GM19452 (cell line): ENCODE measurements around the gene ALDH3B1.
A peak's percentile ranks its signal among the peaks of the same experiment; 100 is the strongest.

Source experiments
- ATAC-seq: cut with Tn5 transposase; IDR thresholded peaks from one replicate; pipeline ENCODE4 v1.9.1; 2021; ENCODE audit not compliant: unreplicated experiment

Gene ALDH3B1

DNA sequence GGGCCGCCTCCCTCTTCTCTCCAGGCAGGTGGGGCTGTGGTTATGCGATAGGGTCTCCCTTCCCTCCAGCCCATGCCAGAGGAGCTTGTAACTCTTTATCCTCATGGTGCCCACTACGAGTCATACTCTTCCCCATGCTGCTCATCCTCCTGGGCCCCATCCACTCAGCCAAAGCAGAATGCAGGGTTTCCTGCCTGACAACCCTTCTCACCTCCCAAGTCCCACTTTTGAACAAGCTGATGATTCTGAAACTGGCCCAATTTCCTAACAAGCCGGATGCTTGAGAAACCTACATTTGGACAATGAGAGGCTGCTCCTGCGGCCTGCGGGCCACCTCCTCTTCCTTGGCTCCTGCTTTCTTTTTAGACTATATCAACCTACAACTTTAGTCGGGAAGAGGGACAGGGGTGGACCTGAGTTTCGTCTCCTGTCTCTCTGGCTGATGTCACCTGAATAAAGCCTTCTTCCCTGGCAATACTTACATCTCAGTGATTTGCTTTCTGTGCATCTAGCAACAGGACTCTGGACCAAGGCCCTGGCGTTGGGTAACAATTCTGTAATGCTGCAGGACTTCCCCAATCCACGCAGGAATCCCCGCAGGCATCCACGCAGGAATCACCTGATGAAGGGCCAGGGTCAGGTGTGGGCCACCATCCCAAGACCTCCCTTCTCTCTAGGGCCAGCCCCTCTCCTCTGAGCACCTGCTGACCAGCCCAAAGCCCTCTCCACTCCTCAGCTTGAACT, 18.8 kb downstream of the ALDH3B1 start:
- ATAC-seq: no peak

GRCh38 chr11:68030318-68031143, 20.4 kb downstream of the ALDH3B1 start, which contains the start of gene NDUFS8:
Gene NDUFS8 (plus strand): TSS chr11:68030681. CDS start chr11:68032152, 1,471 bp downstream.
- peak; percentile 92 for ATAC-seq

- no peak for ATAC-seq
These were observed 21.0 kb downstream of the ALDH3B1 start for GRCh38 chr11:68031144-68031464.

- ATAC-seq: no peak
These were observed 21.9 kb downstream of the ALDH3B1 start for GRCh38 chr11:68032003-68032402.

GRCh38 chr11:68032997-68033707, 23.0 kb downstream of the ALDH3B1 start:
- ATAC-seq: no peak

DNA sequence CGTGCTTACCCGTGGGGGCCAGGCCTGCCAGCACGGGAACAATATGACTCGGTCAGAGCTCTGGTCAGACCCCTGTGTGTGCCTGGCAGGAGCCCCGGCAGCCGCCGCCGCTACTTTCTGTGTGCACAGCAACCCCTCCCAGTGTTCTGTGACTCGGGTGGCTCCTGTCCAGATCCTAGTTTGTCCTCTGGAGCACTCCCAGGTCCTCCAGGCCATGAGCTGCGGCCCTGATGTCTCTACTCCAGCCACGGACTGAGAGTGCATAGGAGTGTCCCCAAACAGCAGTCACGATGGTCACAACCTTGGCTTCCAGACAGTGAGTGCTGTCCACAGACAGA, 23.6 kb downstream of the ALDH3B1 start:
- no peak for ATAC-seq

- no peak for ATAC-seq
These were observed 25.2 kb downstream of the ALDH3B1 start for GRCh38 chr11:68035266-68035876.

DNA sequence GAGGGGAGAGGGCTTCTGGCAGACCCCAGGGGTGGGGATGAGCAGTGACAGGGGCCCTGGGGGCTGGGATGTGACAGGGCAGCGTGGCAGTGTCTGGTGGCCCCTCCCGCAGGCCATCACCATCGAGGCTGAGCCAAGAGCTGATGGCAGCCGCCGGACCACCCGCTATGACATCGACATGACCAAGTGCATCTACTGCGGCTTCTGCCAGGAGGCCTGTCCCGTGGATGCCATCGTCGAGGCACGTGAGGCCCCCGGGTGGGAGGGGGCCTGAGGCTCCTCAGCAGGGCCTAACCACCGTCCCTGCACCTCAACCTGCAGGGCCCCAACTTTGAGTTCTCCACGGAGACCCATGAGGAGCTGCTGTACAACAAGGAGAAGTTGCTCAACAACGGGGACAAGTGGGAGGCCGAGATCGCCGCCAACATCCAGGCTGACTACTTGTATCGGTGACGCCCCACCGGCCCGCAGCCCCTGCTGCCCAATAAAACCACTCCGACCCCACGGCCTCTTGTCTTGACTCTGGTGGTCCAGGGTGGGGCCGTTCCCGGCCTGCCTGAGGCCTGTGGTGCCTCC, 26.1 kb downstream of the ALDH3B1 start:
- ATAC-seq: no peak

GRCh38 chr11:68036717-68037239, 26.7 kb downstream of the ALDH3B1 start:
- no peak for ATAC-seq

GRCh38 chr11:68037411-68038225, 27.5 kb downstream of the ALDH3B1 start:
- ATAC-seq: no peak

DNA sequence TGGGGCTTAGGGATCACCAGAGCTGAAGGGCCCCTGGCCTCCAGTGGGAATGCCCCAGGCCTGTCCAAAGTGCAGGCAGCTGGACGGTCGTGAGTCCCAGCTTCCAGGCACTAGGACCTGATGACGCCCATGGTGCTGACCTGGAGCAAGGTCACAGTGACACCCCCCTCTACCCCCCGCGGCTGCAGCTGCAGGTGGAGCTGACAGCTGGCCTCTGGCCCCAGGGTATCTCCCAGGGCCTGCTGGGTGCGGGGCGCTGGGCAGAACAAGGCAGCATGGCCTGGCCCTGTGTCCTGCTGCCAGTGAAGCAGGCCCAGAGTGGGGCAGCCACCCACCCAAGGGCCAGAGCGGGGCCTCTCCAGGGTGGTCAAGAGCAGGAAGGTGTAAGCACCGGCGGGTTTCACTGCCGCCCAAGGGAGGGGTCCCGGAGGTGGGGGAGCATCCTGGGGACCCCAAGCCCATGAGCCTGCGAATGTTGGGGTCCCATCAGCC, 28.1 kb downstream of the ALDH3B1 start:
- ATAC-seq: no peak

- ATAC-seq: no peak
These were observed 28.8 kb downstream of the ALDH3B1 start, which contains the start of gene TCIRG1 for GRCh38 chr11:68038718-68039525. Gene TCIRG1 (plus strand): TSS chr11:68039025. CDS start chr11:68041272, 2,247 bp downstream.

- no peak for ATAC-seq
These were observed 29.5 kb downstream of the ALDH3B1 start for GRCh38 chr11:68039526-68040086.

- peak; percentile 51 for ATAC-seq
These were observed 30.2 kb downstream of the ALDH3B1 start for GRCh38 chr11:68040101-68040956.

DNA sequence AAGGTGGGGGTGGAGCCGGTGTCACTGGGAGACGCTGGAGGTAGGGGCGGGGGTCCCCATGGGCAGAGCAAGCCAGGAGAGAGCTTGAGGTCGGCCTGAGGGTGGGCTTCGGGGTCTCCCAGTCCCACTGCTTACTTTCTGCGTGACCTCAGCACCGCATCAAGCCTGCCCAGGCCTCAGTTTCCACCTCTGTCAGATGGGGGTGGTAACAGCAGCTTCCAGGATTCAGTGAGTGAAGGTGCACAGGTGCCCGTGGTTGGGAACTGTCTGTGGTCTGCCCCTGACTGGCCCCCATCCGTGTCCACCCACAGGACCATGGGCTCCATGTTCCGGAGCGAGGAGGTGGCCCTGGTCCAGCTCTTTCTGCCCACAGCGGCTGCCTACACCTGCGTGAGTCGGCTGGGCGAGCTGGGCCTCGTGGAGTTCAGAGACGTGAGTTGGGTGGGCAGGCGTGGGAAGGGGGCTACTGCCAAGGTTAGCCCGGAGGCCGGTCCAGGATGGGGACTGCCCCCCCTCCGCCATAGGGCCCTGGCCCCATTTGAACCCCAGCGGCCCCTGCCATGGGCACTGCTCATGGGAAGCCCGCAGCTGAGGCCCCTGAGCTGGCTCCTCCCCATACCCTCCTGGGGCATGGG, 30.9 kb downstream of the ALDH3B1 start:
- no peak for ATAC-seq

DNA sequence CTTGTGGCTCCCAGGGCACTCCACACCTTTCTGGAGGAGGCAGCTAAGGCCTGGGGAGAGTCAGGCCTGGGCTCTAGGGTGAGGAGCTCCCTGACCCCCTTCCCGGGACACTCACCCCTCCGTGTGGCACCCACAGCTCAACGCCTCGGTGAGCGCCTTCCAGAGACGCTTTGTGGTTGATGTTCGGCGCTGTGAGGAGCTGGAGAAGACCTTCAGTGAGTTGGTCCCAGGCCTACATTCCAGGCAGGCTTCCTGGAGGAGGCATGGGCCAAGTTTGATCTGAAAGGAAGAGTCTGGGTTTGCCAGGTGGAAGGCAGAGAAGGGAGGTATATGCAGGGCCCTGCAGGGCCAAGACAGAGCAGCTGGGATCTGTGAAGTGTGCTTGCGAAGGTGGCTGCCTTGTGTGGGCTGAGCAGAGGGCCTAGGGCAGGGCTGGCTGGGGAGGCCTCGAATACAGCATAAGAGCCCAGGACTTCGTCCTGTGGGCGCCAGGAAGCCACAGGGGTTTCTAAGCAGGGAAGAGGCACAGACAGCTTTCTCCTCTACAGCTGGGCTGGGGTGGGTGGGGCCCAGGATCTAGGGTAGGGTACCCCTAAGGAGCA, 31.6 kb downstream of the ALDH3B1 start:
- no peak for ATAC-seq
